CD4-positive, alpha-beta T cell treated with Interleukin-15 for 4 hours (primary cell): ENCODE measurements around the gene ITSN1.
"Not testable (repeated sequence)": the region's sequence is repeated elsewhere in the genome, so short reads cannot be mapped to it uniquely, and the experiment has no call there.

Experiments
- DNase-seq: peaks from one replicate; pipeline ENCODE4 v3.0.0-alpha.2; 2020; ENCODE audit warnings: low spot score

ITSN1 gene

GRCh38 chr21:33651965-33652680, 9.8 kb downstream of the ITSN1 start:
- no peak for DNase-seq

DNA sequence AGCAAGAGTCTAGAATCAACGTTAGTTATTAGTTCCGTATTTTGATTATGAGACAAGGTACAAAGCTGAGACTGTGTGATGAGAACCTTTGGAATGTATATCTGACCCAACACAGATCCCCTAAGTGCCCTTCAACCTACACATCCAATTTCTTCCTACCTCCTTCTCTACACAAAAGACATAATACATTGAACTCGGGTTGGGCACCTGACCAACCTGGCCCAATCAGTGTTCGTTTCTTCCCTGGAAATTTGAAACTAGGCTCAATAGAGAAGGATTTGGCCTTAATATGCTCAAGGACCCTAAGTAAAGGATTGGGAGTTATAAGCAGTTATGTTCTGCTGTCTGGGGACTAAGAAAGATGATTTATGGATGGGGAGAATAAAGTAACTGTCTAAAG, 12.1 kb downstream of the ITSN1 start:
- no peak for DNase-seq

GRCh38 chr21:33655588-33656221, 13.4 kb downstream of the ITSN1 start:
- no peak for DNase-seq

DNA sequence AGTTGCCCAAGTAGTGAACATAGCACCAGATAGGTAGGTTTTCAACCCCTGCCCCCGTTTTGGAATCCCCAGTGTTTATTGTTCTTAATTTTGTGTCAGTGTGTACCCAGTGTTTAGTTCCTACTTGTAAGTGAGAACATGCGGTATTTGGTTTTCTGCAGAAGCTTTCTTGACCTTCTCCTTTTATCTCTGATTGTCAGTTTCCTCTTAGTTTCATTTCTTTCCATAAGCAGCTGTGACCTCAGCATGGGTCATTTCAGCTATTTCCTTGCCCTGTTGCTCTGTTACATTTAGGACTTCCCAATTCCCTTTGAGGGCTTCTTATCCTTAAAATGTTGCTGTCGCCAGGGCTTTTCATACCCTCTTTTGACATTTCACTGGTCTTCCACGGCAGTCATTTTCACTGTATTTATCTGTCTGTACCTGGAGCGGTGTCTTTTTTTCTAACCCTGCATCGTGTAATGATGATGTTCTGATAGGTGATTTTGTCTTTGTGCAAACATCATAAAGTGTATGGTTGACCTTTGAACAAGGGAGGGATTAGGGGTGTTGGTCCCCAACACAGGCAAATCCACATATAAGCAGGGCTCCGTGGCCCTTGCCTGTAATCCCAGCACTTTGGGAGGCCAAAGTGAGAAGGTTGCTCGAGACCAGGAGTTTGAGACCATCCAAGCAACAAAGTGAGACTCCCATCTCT, 15.0 kb downstream of the ITSN1 start:
- no peak for DNase-seq

GRCh38 chr21:33658919-33659567, 16.7 kb downstream of the ITSN1 start:
- DNase-seq, result no peak

DNA sequence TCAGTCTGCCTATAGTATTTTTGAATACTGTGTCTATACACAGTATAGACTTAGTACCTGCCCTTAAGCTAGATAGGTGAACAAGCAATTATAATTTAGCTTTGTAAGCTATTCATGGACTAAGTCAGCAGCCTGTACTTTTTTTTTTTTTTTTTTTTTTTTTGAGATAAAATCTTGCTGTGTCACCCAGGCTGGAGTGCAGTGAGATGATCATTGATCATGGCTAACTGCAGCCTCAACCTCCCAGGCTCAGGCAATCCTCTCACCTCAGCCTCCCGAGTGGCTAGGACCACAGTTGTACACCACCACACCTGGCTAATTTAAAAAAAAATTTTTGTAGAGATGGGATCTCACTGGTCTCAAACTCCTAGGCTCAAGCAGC, 17.3 kb downstream of the ITSN1 start:
- no peak for DNase-seq

DNA sequence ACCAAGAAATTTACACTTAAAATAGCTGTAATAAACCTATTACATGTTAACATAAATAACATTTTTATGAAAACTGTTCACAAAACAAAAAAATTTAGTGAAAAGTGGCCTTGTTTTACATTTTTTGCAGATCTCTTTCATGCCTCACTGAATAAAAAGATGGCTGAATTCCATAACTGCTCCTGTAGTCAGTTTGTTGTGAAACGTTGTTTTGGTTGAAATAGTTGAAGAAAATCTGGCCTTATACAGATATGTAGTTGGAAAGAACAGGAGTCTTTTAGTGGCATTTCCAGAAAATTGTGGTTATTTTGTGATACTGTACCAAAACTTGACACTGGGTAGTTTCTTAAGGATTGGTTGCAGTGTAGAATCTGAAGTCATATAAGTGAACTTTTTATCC, 18.1 kb downstream of the ITSN1 start:
- DNase-seq, result no peak

GRCh38 chr21:33661146-33661545, 18.8 kb downstream of the ITSN1 start:
- no peak for DNase-seq

- no peak for DNase-seq
Measured at GRCh38 chr21:33662046-33662445, 19.7 kb downstream of the ITSN1 start.

- DNase-seq, result no peak
Measured at GRCh38 chr21:33663241-33663640, 20.9 kb downstream of the ITSN1 start.

DNA sequence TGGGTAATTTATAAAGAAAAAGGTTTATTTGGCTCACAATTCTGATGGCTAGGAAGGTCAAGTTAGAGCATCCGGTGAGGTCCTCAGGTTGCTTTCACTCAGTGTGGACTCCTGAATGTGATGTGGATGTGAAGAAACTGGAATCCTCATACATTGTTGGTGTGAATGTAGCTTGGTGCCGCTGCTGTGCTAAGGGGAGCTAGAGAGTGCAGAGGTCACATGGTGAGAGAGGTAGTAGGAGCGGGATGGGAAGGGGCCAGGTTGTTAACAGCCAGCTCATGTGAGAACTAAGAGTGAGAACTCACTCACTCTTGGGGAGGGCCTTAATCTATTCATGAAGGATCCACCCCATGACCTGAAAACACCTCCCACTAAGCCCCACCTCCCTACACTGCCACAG, 21.8 kb downstream of the ITSN1 start:
- no peak for DNase-seq

- no peak for DNase-seq
Measured at GRCh38 chr21:33666153-33666552, 23.9 kb downstream of the ITSN1 start.

DNA sequence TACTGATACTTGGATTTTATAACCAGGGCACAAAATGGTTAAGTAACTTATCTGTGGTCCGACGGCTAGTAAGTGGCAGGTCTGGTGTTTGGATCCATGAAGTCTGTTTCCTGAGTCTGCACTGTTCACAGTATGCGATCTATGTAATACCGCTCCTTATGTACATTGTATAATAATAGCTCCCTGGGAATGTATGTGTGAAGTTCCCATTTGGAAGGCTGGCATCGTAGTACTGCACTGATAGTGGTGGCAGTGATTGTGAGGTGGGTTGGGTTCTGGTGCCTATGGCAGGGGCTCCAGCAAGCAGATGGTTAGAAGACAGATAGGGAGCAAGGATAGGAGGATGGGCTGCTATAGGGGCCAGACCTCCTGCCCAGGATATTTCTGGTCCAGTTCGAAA, 25.3 kb downstream of the ITSN1 start:
- no peak for DNase-seq

DNA sequence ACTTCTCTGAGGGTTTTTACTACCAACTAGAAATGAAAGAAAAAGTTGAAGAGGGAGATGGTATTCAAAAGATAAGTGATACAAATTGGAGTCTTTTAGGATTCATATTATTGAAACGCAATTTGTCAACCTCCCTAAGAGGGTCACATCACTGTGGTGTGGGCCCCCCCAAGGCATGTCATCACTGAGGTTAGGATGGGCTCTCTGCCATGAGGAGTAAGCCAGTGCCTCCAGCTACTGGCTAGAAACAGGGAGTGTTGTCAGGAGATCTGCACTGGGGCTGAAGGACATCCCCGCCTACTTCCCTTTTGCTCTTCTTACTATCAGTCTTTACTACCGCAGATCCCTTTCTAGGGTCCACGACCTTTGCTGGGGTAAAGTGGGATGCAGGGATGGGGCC, 25.9 kb downstream of the ITSN1 start:
- no peak for DNase-seq

DNA sequence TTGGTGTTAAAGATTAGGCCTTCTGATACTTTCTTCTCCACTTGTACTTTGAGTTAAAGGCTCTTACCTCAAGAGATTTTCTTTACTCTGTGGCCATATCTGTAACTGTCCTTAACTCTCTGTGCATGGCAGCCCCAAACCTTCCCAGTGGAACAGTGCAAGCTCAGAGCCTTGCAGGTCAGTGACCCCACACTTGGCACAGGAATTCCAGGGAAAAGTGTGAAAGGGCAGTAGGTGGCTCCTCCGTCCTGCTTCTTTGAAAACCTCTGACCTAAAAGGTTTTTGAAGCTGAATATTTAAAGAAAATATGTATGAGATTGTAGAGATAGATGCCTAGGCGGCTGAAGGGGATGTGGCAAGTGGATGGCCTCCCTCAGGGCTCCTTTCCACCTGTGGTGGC, 26.3 kb downstream of the ITSN1 start:
- no peak for DNase-seq

GRCh38 chr21:33670076-33670978, 28.0 kb downstream of the ITSN1 start:
- no peak for DNase-seq

DNA sequence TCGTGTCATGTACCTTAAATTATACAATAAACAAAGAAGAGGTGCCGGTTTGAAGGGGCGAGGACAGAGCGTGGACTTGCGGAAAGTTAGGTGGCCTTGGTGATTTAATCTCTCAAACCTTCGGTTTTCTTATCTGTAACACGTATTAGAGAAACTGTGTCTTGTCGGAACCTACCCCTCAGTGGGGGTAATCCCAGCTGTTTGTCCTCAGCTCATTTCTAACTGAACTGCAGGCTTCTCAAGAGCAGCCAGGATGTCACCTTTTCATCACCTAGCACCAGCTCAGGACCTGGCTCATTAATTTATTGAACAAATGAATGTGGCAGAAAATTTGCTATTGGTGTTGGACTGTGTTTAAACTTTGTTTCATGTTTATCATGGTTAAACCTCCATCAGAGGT, 31.2 kb downstream of the ITSN1 start:
- no peak for DNase-seq

DNA sequence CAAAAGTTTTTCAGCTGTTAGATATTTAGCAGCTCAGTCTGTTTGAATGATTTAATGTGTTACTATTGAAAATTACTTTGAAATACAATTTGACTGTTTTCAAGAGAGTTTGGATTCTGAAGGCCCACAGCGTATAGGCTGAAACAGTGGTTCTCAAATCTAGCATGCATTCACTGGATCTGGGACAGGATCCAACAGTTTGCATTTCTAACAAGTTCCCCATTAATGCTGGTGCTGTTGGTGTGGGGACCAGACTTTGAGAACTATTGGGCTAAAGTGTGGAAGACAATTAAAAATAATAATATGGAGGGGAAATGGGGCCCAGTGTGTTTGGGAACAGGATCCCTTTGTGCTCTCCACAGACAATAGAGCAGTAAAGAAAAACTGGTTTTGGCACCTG, 31.9 kb downstream of the ITSN1 start:
- DNase-seq, result no peak

GRCh38 chr21:33676666-33677065, 34.4 kb downstream of the ITSN1 start:
- DNase-seq, result not testable (repeated sequence)

- DNase-seq, result no peak
Measured at GRCh38 chr21:33677450-33677849, 35.1 kb downstream of the ITSN1 start.

DNA sequence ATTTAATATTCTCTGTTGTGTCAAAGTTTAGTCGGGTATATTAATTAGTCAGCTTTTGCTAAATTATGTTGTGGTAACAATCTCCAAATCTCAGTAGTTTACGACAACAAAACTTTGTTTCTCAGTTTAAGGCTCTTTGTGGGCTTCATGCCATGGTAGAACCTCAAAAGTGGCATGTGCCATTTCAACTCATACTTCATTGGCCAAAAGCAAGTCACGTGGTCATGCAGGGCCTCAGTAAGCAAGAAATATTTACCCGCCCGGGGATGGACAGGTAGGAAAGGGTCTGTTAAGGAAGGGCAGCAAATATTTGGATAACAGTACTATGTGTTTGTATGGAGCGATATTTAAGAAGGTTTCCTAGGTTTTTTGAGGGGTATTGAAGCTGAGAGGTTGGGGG, 38.6 kb downstream of the ITSN1 start:
- DNase-seq, result no peak
